IMR-90 (cell line): ENCODE data around the gene DGKG.

Source experiments
- CTCF ChIP-seq: conservative IDR thresholded peaks from 2 replicates; pipeline ENCODE4 v1.5.1; 2012; ENCODE audit warnings: mild to moderate bottlenecking, low read depth, low read length, improper control_type of control experiment
- MAFK ChIP-seq: IDR thresholded peaks from 2 replicates; pipeline ENCODE4 v1.6.1; 2012; ENCODE audit warnings: low read depth, low read length, improper control_type of control experiment
- MXI1 ChIP-seq: IDR thresholded peaks from 2 replicates; pipeline ENCODE4 v1.6.1; 2012; ENCODE audit warnings: low read depth, mild to moderate bottlenecking, low read length, moderate library complexity, borderline replicate concordance
- POLR2A ChIP-seq: IDR thresholded peaks from 2 replicates; pipeline ENCODE4 v1.6.1; 2012; ENCODE audit warnings: mild to moderate bottlenecking, low read depth, low read length

- TF ChIP-seq CTCF (no peak), POLR2A (no peak), MXI1 (no peak), MAFK (no peak)
These were observed 20.3 kb upstream of the DGKG start for GRCh38 chr3:186382217-186382885.
